H9 (cell line): ENCODE results near the gene APOH. TPM values are rescaled to one million over a fixed set of nuclear protein-coding genes. Genes with fewer than 3 reads are reported as not detected.

ENCODE experiments used
- DNase-seq: peaks from one replicate; pipeline ENCODE4 v3.0.0-alpha.2; 2017
- H2AFZ ChIP-seq: one replicate; pipeline ENCODE4 v1.6.1; 2013; ENCODE audit warnings: mild to moderate bottlenecking, low read length, control low read depth, moderate library complexity
- H2AK5ac ChIP-seq: 2 replicates; pipeline ENCODE4 v1.6.1; 2013; ENCODE audit warnings: low read length, control low read depth, mixed read lengths; ENCODE audit not compliant: insufficient read length
- H2BK120ac ChIP-seq: one replicate; pipeline ENCODE4 v1.6.1; 2013; ENCODE audit warnings: low read depth, mild to moderate bottlenecking, low read length, control low read depth, inconsistent platforms; ENCODE audit not compliant: poor library complexity, severe bottlenecking
- H2BK12ac ChIP-seq: 2 replicates; pipeline ENCODE4 v1.6.1; 2013; ENCODE audit warnings: low read length, control low read depth, mixed read lengths, low read depth; ENCODE audit not compliant: insufficient read length
- H2BK15ac ChIP-seq: 2 replicates; pipeline ENCODE4 v1.6.1; 2013; ENCODE audit warnings: low read depth, low read length, control low read depth
- H2BK20ac ChIP-seq: one replicate; pipeline ENCODE4 v1.6.1; 2013; ENCODE audit warnings: low read depth, mild to moderate bottlenecking, low read length, control low read depth, inconsistent platforms; ENCODE audit not compliant: poor library complexity, severe bottlenecking
- H2BK5ac ChIP-seq: 2 replicates; pipeline ENCODE4 v1.6.1; 2013; ENCODE audit warnings: low read length, control low read depth, mixed read lengths; ENCODE audit not compliant: insufficient read length
- H3K14ac ChIP-seq: 2 replicates; pipeline ENCODE4 v1.6.1; 2013; ENCODE audit warnings: low read length, control low read depth; ENCODE audit not compliant: insufficient read depth
- H3K18ac ChIP-seq: 2 replicates; pipeline ENCODE4 v1.6.1; 2013; ENCODE audit warnings: low read depth, mild to moderate bottlenecking, mixed read lengths, low read length, control low read depth; ENCODE audit not compliant: insufficient read length
- H3K23ac ChIP-seq: 2 replicates; pipeline ENCODE4 v1.6.1; 2013; ENCODE audit warnings: low read length, control low read depth, mixed read lengths, low read depth; ENCODE audit not compliant: insufficient read length
- H3K23me2 ChIP-seq: 2 replicates; pipeline ENCODE4 v1.6.1; 2013; ENCODE audit warnings: low read depth, mild to moderate bottlenecking, mixed read lengths, low read length, control low read depth; ENCODE audit not compliant: insufficient read length, poor library complexity, severe bottlenecking
- H3K27ac ChIP-seq: 2 replicates; pipeline ENCODE4 v1.5.1; 2013; ENCODE audit warnings: low read length, control low read depth, mixed read lengths, low read depth; ENCODE audit not compliant: insufficient read length
- H3K27me3 ChIP-seq: 2 replicates; pipeline ENCODE4 v1.6.1; 2013; ENCODE audit warnings: low read length, control low read depth, inconsistent platforms; ENCODE audit not compliant: insufficient read depth
- H3K4ac ChIP-seq: 2 replicates; pipeline ENCODE4 v1.6.1; 2013; ENCODE audit warnings: low read depth, mild to moderate bottlenecking, control low read depth, inconsistent platforms, low read length, moderate library complexity
- H3K4me1 ChIP-seq: 2 replicates; pipeline ENCODE4 v1.6.1; 2013; ENCODE audit warnings: low read length, control low read depth, inconsistent platforms; ENCODE audit not compliant: insufficient read depth
- H3K4me2 ChIP-seq: 2 replicates; pipeline ENCODE4 v1.6.1; 2013; ENCODE audit warnings: low read length, control low read depth, mixed read lengths; ENCODE audit not compliant: insufficient read length, insufficient read depth
- H3K56ac ChIP-seq: 2 replicates; pipeline ENCODE4 v1.6.1; 2013; ENCODE audit warnings: low read depth, mild to moderate bottlenecking, mixed read lengths, low read length, control low read depth; ENCODE audit not compliant: insufficient read length
- H3K79me1 ChIP-seq: 2 replicates; pipeline ENCODE4 v1.6.1; 2013; ENCODE audit warnings: low read depth, mild to moderate bottlenecking, moderate library complexity, low read length, control low read depth, inconsistent platforms; ENCODE audit not compliant: insufficient read depth, poor library complexity, severe bottlenecking
- H3K79me2 ChIP-seq: 2 replicates; pipeline ENCODE4 v1.6.1; 2013; ENCODE audit warnings: low read length, control low read depth, inconsistent platforms; ENCODE audit not compliant: insufficient read depth
- H3K9ac ChIP-seq: 2 replicates; pipeline ENCODE4 v1.6.1; 2013; ENCODE audit warnings: low read length, control low read depth, mixed read lengths; ENCODE audit not compliant: insufficient read length; ENCODE audit errors: extremely low read depth
- H3K9me3 ChIP-seq: one replicate; pipeline ENCODE4 v1.6.1; 2013; ENCODE audit warnings: low read depth, low read length, inconsistent platforms; ENCODE audit not compliant: control insufficient read depth
- H3T11ph ChIP-seq: one replicate; pipeline ENCODE4 v1.6.1; 2013; ENCODE audit warnings: mild to moderate bottlenecking, low read length, control low read depth, inconsistent platforms
- H4K20me1 ChIP-seq: one replicate; pipeline ENCODE4 v1.6.1; 2013; ENCODE audit not compliant: control insufficient read depth, insufficient read length, insufficient read depth
- H4K5ac ChIP-seq: 2 replicates; pipeline ENCODE4 v1.6.1; 2013; ENCODE audit warnings: low read depth, mild to moderate bottlenecking, mixed read lengths, low read length, control low read depth; ENCODE audit not compliant: insufficient read length
- H4K8ac ChIP-seq: replicated peaks from 2 replicates; pipeline ENCODE4 v1.6.1; 2013; ENCODE audit warnings: low read length, control low read depth, mixed read lengths, low read depth; ENCODE audit not compliant: insufficient read length
- H4K91ac ChIP-seq: 2 replicates; pipeline ENCODE4 v1.6.1; 2013; ENCODE audit warnings: low read depth, mild to moderate bottlenecking, moderate library complexity, mixed read lengths, low read length, control low read depth; ENCODE audit not compliant: insufficient read length
- H3K27ac Mint-ChIP-seq, 3 experiments: 2 replicates in 2 of 3; 3 replicates in 1 of 3; pipeline ENCODE4 v1.8.0; 2020 to 2021; ENCODE audit warnings: mixed read lengths in 3 of 3, mild to moderate bottlenecking in 1 of 3, moderate library complexity in 1 of 3
- H3K27me3 Mint-ChIP-seq: 2 replicates; pipeline ENCODE4 v1.8.0; 2021; ENCODE audit warnings: low read depth, mild to moderate bottlenecking, moderate library complexity, mixed read lengths
- H3K36me3 Mint-ChIP-seq, 3 experiments: 2 replicates in 2 of 3; 3 replicates in 1 of 3; pipeline ENCODE4 v1.8.0; 2020 to 2021; ENCODE audit warnings: low read depth in 3 of 3, mixed read lengths in 3 of 3; ENCODE audit not compliant: insufficient read depth in 1 of 3
- H3K4me1 Mint-ChIP-seq, 2 experiments: 2 replicates each; pipeline ENCODE4 v1.8.0; 2020; ENCODE audit warnings: mixed read lengths in 2 of 2
- H3K4me3 Mint-ChIP-seq, 2 experiments: 2 replicates in 1 of 2; 3 replicates in 1 of 2; pipeline ENCODE4 v1.8.0; 2020 to 2021; ENCODE audit warnings: mild to moderate bottlenecking in 2 of 2, mixed read lengths in 2 of 2, moderate library complexity in 1 of 2
- H3K9me3 Mint-ChIP-seq, 2 experiments: 2 replicates in 1 of 2; 3 replicates in 1 of 2; pipeline ENCODE4 v1.8.0; 2020; ENCODE audit warnings: mild to moderate bottlenecking in 2 of 2, mixed read lengths in 2 of 2, moderate library complexity in 1 of 2
- WGBS: extraction: QIAGEN DNeasy Blood & Tissue Kit; methylation state at CpG from one replicate; pipeline ENCODE4 v1.1.7; 2013; ENCODE audit warnings: missing lambda C conversion rate, low lambda C conversion rate, mixed read lengths; ENCODE audit not compliant: insufficient read length; ENCODE audit errors: extremely low coverage; 5-methylcytosine and 5-hydroxymethylcytosine counted together
- total RNA-seq: library from RNA; stranded (reverse); gene quantifications from 2 replicates; pipeline ENCODE4 v1.2.1, GENCODE V29; 2021
- TF ChIP-seq, protein P1 (sequence below): fragments of 200-600 bp; sonication (generic); conservative IDR thresholded peaks from 3 replicates; pipeline ENCODE4 v1.8.0; 2021; ENCODE audit warnings: antibody characterized with exemption, mild to moderate bottlenecking

Gene APOH
- total RNA-seq, 1 experiment from 2014 or later = not detected

DNA sequence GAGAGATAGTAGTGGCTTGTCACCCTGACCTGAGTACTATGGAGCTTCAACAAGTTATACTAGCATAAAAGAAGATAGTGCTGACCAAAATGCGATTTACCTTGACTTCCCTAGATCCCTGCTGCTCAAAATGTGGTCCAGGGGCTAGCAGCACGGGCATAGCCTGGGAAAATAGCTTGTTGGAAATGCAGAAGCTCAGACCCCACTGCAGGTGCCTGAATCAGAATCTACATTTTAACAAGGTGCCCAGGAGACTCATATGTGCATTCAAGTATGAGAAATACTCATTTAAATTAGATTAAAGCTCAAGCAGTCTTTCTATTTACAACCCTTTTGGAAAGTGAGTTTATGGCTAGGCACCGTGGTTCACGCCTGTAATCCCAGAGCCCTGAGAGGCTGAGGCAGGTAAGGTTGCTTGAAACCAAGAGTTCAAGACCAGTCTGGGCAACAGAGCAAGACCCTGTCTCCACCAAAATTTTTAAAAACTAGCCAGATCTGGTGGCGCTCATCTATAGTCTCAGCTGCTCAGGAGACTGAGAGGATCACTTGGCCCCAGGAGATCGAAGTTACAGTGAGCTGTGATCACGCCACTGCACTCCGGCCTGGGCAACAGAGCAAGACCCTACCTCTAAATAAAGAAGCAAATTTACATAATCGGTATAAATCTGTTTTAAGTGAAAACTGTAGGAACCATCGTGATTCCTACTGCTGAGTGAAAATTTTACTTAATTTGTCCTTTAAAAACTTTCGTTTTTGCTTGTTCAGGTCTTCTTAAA lies 7.3 kb downstream of the APOH start:
- Histone ChIP-seq H3K4ac (no peak overlapping the region), H3K27me3 (no peaks in the 10 kb centered on the region), H4K91ac (no peak overlapping the region), H3K18ac (no peak overlapping the region), H3K4me1 (no peaks in the 10 kb centered on the region), H3K23me2 (no peaks in the 10 kb centered on the region), H2AFZ (no peak overlapping the region), H3T11ph (no peak overlapping the region), H2BK15ac (no peak overlapping the region), H3K79me2 (no peaks in the 10 kb centered on the region), H3K27ac (no peak overlapping the region), H3K14ac (no peak overlapping the region), H2BK12ac (no peak overlapping the region), H3K9me3 (no peaks in the 10 kb centered on the region), H3K79me1 (no peaks in the 10 kb centered on the region), H2BK5ac (no peak overlapping the region), H3K4me2 (no peak overlapping the region), H4K8ac (no peak overlapping the region), H4K5ac (no peak overlapping the region), H2BK20ac (no peak overlapping the region), H3K9ac (no peak overlapping the region), H2AK5ac (no peak overlapping the region), H3K23ac (no peak overlapping the region), H4K20me1 (no peaks in the 10 kb centered on the region), H2BK120ac (no peak overlapping the region), H3K56ac (no peak overlapping the region)
- DNase-seq = no peak
- WGBS = no CpG with 5 or more reads among the region's 11 CpGs
- Mint-ChIP-seq H3K9me3 (no peaks in the 10 kb centered on the region), H3K36me3 (no peaks in the 10 kb centered on the region), H3K27ac (no peak overlapping the region), H3K4me3 (no peak overlapping the region), H3K27me3 (no peaks in the 10 kb centered on the region; the same call in 1 of the 2 replicates), H3K4me1 (no peaks in the 10 kb centered on the region)
- TF ChIP-seq, protein P1, sequence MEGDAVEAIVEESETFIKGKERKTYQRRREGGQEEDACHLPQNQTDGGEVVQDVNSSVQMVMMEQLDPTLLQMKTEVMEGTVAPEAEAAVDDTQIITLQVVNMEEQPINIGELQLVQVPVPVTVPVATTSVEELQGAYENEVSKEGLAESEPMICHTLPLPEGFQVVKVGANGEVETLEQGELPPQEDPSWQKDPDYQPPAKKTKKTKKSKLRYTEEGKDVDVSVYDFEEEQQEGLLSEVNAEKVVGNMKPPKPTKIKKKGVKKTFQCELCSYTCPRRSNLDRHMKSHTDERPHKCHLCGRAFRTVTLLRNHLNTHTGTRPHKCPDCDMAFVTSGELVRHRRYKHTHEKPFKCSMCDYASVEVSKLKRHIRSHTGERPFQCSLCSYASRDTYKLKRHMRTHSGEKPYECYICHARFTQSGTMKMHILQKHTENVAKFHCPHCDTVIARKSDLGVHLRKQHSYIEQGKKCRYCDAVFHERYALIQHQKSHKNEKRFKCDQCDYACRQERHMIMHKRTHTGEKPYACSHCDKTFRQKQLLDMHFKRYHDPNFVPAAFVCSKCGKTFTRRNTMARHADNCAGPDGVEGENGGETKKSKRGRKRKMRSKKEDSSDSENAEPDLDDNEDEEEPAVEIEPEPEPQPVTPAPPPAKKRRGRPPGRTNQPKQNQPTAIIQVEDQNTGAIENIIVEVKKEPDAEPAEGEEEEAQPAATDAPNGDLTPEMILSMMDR = no peak
